Activated B cell treated with CpG ODN at 0.5 μM for 24 hours (primary cell): ENCODE data around the gene C10orf143. TPM values are rescaled to one million over a fixed set of nuclear protein-coding genes. Genes with fewer than 3 reads are reported as not detected.

ENCODE experiments used
- ATAC-seq: fragments of 200-7000 bp; cut with Tn5 transposase; one replicate; pipeline ENCODE4 v1.10.0; 2021; ENCODE audit warnings: low read depth, mild to moderate bottlenecking, moderate library complexity
- CTCF ChIA-PET: fragments of 350-600 bp; sonication (Branson Sonifier 250); formaldehyde crosslinking; loops from one replicate; lab custom pipeline; 2021; ENCODE audit warnings: antibody characterized with exemption; lab: Charles Lee
- POLR2A ChIA-PET: fragments of 350-600 bp; sonication (Branson Sonifier 250); formaldehyde crosslinking; loops from one replicate; lab custom pipeline; 2021; ENCODE audit warnings: antibody characterized with exemption; lab: Charles Lee
- DNase-seq: peaks from one replicate; pipeline ENCODE4 v3.0.0; 2022
- H3K27ac Mint-ChIP-seq: one replicate; pipeline ENCODE4 v1.8.0; 2020; ENCODE audit warnings: mixed read lengths
- H3K27me3 Mint-ChIP-seq: one replicate; pipeline ENCODE4 v1.8.0; 2021; ENCODE audit warnings: mixed read lengths
- H3K36me3 Mint-ChIP-seq: one replicate; pipeline ENCODE4 v1.8.0; 2021; ENCODE audit warnings: low read depth, mixed read lengths
- H3K4me1 Mint-ChIP-seq: one replicate; pipeline ENCODE4 v1.8.0; 2021; ENCODE audit warnings: mixed read lengths
- H3K4me3 Mint-ChIP-seq: one replicate; pipeline ENCODE4 v1.8.0; 2020; ENCODE audit warnings: mild to moderate bottlenecking, mixed read lengths
- H3K9me3 Mint-ChIP-seq: one replicate; pipeline ENCODE4 v1.8.0; 2020; ENCODE audit warnings: mixed read lengths
- CTCF ChIP-seq: fragments of 200-600 bp; IDR thresholded peaks from one replicate; pipeline ENCODE4 v1.8.0; 2022; ENCODE audit warnings: antibody characterized with exemption, mild to moderate bottlenecking
- intact Hi-C: fragments of 100-400 bp; cut with micrococcal nuclease; formaldehyde crosslinking; loops from one replicate; pipeline ENCODE4 v1.15.1; 2024
- total RNA-seq: library from RNA; stranded (reverse); gene quantifications from 2 replicates; pipeline ENCODE4 v1.2.3, GENCODE V29; 2022

Gene C10orf143
- total RNA-seq, 1 donor from 2014 or later = 10.1 TPM

GRCh38 chr10:130047336-130047735, 63.3 kb downstream of the C10orf143 start:
- no peaks in the 10 kb centered on the region for H3K4me1 Mint-ChIP-seq
- peaks cover 8% of the 10 kb centered on the region for H3K27me3 Mint-ChIP-seq
- intact Hi-C loops = no loop called here
- no peak overlapping the region for H3K4me3 Mint-ChIP-seq
- DNase-seq (no peak), ATAC-seq (no peak)
- no peaks in the 10 kb centered on the region for H3K9me3 Mint-ChIP-seq
- no peak for TF ChIP-seq CTCF
- H3K36me3 Mint-ChIP-seq = no peaks in the 10 kb centered on the region
- CTCF ChIA-PET = no interaction called here
- POLR2A ChIA-PET = no interaction called here
- no peak overlapping the region for H3K27ac Mint-ChIP-seq

- intact Hi-C loops = no loop called here
- CTCF ChIA-PET = no interaction called here
- Mint-ChIP-seq H3K27me3 (peaks cover 8% of the 10 kb centered on the region), H3K9me3 (no peaks in the 10 kb centered on the region), H3K4me3 (no peak overlapping the region), H3K36me3 (no peaks in the 10 kb centered on the region), H3K27ac (no peak overlapping the region), H3K4me1 (no peaks in the 10 kb centered on the region)
- TF ChIP-seq CTCF = no peak
- POLR2A ChIA-PET = no interaction called here
- DNase-seq = no peak
- no peak for ATAC-seq
Measured at GRCh38 chr10:130046591-130046990, 64.0 kb downstream of the C10orf143 start.

- intact Hi-C loops = no loop called here
- no peaks in the 10 kb centered on the region for H3K9me3 Mint-ChIP-seq
- H3K27ac Mint-ChIP-seq = no peak overlapping the region
- no peak for ATAC-seq
- no peak overlapping the region for H3K4me3 Mint-ChIP-seq
- H3K4me1 Mint-ChIP-seq = no peaks in the 10 kb centered on the region
- peaks cover 8% of the 10 kb centered on the region for H3K27me3 Mint-ChIP-seq
- H3K36me3 Mint-ChIP-seq = no peaks in the 10 kb centered on the region
- no peak for TF ChIP-seq CTCF
- no peak for DNase-seq
- CTCF ChIA-PET = no interaction called here
- POLR2A ChIA-PET = no interaction called here
Measured at GRCh38 chr10:130045801-130046321, 64.8 kb downstream of the C10orf143 start.

DNA sequence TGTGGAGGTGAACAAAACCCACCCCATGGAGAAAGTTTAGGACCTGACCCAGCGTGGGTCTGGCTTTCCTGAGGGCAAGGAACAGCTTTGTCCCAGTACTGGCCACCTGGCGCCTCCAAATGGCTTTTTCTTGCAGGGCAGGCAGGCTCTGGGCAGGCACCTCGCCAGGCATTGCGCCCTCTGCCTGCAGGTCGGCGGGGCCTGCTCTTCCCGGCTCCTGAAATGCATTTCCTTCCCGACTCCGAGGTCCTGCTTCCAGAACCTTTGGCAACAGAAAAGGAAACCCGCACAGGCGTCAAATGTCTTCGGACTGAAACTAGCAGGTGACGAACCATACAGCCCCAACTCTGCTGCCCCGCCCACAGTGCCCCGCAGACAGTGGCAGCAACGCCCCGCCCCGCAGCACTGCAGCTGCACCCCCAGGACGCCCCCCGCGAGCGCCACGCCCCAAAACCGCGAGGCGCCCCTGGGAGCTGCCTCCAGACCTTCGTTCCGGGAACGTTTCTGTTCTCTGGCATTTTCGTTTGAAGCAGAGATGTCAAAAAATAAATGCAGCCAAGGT, 65.5 kb downstream of the C10orf143 start:
- CTCF ChIA-PET = no interaction called here
- no peak for ATAC-seq
- Mint-ChIP-seq H3K9me3 (no peaks in the 10 kb centered on the region), H3K36me3 (no peaks in the 10 kb centered on the region), H3K27me3 (peaks cover 8% of the 10 kb centered on the region), H3K27ac (no peak overlapping the region), H3K4me3 (no peak overlapping the region), H3K4me1 (no peaks in the 10 kb centered on the region)
- POLR2A ChIA-PET = no interaction called here
- intact Hi-C loops = no loop called here
- DNase-seq = no peak
- TF ChIP-seq CTCF = no peak

- no peak overlapping the region for H3K4me3 Mint-ChIP-seq
- CTCF ChIA-PET = no interaction called here
- TF ChIP-seq CTCF = no peak
Measured at GRCh38 chr10:130044067-130045061, 66.3 kb downstream of the C10orf143 start.

More at GRCh38 chr10:130044067-130045061, 66.3 kb downstream of the C10orf143 start:
- POLR2A ChIA-PET = no interaction called here
- no peak overlapping the region for H3K27ac Mint-ChIP-seq
- intact Hi-C loops = no loop called here
- no peaks in the 10 kb centered on the region for H3K36me3 Mint-ChIP-seq
- no peaks in the 10 kb centered on the region for H3K9me3 Mint-ChIP-seq
- peaks cover 8% of the 10 kb centered on the region for H3K27me3 Mint-ChIP-seq
- H3K4me1 Mint-ChIP-seq = no peaks in the 10 kb centered on the region
- no peak for DNase-seq
- ATAC-seq = no peak
